HG03135 (cell line): ENCODE data around the gene TMEM60.
"Not testable (repeated sequence)": the region's sequence is repeated elsewhere in the genome, so short reads cannot be mapped to it uniquely, and the experiment has no call there.

ENCODE experiments used
- ATAC-seq: cut with Tn5 transposase; IDR thresholded peaks from one replicate; pipeline ENCODE4 v1.9.1; 2021; ENCODE audit warnings: mild to moderate bottlenecking, moderate library complexity; ENCODE audit not compliant: unreplicated experiment

Gene TMEM60

GRCh38 chr7:77812290-77812685, 14.1 kb upstream of the TMEM60 start:
- no peak for ATAC-seq

GRCh38 chr7:77811516-77812289, 13.5 kb upstream of the TMEM60 start:
- no peak for ATAC-seq

DNA sequence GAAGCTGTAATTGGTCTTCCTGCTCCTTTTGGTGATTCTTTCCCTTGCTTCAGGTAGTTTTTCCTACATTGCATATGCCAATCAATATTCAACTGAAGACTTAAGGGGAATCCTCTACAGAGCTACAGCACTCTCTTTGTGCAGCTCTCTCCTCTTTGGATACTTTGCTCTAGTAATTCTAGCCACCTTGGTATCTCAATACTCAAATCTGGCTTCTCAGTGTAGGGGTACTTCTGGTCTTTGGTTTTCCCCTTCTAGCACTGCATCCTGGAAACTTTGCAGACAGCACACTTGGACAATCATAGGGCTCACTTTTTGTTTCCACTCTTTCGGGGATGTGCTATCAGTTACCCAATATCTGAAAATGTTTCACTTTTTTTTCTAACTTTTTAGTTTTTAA, 10.3 kb upstream of the TMEM60 start:
- ATAC-seq = no peak

DNA sequence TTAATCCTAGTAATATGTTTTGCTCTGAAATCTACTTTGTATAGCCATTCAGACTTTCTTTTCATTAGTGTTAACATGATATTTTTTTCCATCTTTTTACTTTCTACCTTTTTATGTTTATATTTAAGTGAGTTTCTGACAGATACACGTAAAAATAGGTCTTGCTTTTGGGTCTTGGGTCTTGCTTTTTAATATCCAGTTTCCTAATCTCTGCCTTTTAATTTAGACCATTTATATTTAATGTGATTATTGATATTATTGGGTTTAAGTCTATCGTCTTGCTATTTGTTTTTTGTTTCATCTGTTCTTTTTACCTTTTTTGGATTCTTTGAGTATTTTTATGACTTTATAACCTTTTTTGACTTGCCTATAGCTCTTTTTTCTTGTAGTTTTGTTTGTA, 8.2 kb upstream of the TMEM60 start:
- ATAC-seq = no peak

DNA sequence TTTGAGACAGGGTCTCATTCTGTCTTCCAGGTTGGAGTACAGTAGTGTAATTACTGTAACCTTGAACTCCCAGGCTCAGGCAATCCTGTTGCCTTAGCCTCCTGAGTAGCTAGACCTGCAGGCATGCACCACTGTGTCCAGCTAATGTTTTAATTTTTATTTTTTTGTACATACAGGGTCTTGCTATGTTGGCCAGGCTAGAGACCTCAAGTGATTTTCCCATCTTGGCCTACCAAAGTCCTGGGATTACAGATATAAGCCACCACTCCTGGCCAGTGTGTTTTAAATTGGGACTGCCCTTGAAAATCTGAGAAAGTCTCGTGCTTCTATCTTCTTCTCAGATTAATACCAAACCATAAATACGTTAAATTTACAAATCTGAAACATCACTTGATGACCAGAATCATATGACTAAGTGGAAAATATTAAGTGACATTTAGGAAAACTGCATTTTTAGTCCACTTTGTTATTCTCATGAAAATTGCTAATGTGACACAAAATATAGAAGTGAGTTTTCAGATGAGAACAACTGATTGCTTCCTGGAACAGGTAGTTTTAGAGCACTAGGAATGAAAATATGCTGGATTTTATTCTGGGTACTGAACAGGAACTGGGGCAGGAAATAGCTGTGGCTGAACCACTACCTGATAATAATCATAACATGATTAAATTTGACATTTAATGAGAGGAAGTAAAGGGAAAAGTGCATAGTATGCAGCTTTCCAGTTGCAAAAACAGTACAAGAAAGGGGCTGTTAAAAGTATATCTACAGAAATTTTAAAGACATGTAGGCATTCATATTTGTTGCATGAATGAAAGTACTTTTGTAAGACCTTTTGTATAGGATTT, 4.5 kb upstream of the TMEM60 start:
- no peak for ATAC-seq

DNA sequence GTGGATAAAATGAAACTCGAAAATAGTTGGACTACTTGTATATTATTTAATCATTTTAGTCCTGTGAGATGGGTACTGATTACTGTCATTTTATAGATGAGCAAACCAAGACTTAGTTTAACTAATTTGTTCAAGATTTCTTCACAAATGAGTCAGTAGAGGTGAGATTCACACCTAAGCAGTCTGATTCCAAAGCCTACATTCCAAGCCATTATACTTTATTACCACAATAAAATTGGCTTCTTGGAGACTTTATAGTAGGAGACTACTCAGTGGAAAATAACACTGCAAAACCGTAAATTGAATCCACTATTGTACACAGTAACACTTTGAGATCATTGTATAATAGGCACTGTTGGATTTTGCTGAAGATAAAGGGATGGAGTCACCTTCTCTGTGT, 2.5 kb upstream of the TMEM60 start:
- ATAC-seq = no peak

DNA sequence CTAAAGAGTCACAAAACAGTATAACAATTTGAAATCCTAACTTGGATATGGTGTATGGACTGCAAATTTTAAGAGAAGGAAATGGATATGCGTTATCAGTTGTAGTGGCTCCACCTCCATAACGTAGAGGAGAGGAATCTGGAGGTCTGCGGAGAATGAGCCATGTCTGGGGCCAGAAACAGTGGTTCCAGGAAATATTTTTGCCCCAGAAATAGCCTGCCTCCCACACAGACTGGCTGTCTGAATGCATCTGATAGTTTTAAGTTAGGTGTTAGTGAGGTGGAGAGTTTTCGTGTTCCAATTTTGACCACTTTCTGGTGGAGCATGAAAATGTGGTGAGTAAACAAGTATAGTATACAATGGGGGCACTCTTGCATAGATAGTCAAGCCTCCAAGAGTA, 1.9 kb upstream of the TMEM60 start:
- ATAC-seq = no peak

DNA sequence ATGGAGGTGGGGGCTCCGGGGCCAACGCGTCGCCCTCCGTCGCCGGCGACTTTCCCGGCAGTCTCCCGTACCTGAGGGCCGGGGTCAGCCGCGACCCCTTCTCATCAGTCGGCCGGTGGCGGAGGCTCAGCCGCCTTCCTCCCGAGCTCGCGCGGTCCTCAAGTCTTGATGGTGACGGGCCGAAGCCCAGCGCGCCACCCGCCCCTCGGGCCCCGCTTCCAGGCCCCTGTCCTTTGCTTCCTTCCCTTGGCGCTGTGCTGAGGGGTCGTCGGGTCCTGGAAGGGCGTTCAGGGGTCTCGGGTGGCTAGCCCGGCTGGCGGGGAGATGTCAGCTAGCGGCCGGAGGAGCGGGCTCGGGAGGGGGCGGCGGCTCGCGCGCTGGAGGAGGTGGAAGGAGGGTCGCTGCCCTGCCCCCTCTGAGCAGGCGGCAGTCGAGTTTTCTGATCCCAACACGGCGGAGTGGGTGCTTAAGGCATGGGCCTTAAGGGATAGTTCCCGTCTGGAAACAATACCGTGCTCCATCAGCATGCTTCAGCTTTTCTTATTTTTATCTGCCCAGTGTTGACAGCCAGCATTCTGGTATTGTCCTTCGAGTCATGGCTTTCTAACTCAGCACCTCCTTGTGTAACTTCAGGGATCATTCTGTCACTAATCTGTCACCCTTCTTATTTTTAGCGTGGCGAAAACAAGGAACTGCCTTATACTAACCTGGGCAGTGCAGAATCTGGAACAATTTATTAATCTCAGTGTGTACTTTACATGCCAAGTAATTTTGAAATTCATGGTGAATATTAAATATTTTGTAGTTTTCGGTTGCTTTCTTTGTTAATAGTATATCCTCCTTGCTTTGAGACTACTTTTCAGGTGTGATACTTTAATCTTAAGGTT, 1.1 kb upstream of the TMEM60 start:
- peak; percentile 12 for ATAC-seq

DNA sequence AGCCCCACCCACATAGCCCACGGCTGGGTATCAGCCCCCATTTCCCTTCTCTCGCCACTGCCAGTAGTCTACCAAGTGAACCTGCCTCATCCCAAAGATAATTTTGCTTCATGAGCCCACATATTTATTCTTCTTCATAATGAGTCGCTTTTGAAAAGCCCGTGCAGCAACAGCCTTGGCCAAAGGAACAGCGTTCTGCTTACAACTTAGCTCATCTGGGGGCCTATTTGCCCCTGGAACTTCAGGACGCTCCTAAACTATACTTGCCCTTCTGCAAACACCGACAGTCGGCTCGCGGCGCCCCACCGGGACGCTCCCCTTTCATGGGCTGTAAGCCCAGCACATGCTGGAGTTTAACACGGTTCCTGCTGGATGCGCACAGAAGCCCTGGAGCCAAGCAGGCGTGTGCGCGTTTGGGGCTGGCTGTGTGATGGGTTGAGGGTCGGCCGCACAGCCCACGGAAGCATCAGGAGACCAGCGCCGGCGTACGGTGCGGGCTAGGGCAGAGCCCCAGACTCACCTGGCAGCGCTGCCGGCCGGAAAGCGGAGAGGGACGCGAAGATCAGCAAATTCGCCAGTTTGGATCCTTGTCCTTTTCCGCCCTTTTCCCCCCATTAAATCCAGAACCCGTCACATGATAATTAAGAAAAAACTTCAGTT, 370 bp downstream of the TMEM60 start:
- ATAC-seq = peak; percentile 34

- ATAC-seq = no peak
These were observed 1.3 kb downstream of the TMEM60 start for GRCh38 chr7:77796960-77797359.

GRCh38 chr7:77796109-77796508, 2.1 kb downstream of the TMEM60 start:
- ATAC-seq = no peak

GRCh38 chr7:77794000-77794399, 4.2 kb downstream of the TMEM60 start:
- no peak for ATAC-seq

DNA sequence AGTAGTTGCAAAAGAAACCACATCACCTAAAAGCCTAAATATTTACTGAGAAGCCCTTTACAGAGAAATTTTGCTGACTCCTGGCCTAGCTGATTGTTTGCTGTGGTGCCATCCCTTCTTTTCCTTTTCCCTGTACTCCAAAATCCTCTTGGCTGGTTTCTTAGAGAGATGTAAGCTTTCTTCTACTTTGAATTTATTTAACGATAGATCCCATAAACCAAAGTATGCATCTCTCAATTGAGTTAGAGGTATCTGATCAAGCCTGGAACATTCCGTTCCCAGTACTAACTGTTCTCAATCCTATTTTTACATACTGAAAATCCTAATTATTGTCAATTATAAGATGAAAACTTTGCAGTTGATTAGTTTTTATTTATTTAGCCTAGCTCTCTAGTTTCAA, 6.3 kb downstream of the TMEM60 start:
- ATAC-seq = no peak

DNA sequence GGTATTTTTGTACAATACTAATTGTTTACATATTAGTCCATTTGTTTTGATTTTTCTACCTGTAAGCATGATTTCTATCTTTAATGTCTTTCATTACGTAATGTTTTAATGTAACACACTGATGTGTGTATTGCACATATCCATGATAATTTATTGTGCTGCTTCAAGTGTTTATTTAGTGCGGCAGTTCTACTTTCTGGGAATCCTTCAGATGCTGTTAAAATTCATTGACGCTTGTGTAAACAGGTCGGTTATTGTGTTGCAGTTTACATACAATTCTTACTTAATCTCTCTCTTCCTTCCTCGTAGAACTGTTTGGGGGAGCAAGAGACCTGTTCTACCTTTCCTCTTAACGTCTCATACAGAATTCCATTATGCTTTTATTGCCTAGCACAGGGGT, 6.9 kb downstream of the TMEM60 start:
- no peak for ATAC-seq

DNA sequence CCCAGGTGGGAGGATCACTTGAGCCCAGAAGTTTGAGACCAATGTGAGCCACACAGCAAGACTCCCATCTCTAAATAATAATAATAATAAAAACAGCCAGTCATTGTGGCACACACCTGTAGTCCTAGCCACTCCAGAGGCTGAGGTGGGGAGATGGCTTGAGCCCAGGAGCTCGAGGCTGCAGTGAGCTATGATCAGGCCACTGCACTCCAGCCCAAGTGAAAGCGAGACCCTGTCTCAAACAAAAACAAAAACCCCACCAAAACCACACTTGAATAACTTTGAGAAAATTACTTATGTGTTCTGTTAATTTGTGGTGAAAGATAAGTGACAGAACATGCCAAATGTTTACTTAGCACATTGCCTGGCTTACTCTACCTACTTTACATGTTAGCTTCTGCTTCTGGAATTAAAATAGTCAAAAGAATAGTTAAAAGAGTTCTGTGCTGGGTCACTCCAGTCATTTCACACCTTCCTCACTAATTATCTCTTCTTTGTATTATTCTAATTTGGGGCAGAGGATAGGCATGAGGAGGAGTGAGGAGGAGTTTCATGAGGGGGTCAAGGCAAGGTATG, 9.8 kb downstream of the TMEM60 start:
- no peak for ATAC-seq

DNA sequence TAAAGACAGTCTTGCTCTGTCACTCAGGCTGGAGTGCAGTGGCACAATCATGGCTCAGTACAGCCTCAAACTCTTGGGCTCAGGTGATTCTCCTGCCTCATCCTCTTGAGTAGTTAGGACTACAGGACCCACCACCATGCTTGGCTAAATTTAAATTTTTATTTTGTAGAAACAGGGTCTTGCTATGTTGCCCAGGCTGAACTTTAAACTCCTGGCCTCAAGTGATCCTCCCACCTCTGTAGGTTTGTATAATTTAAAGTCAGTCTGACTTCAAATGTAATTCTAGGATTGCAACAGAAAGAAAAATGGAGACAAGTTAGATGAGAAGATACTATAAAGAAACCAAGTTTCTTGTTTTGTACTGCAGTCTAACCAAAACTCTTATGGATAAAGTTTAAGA, 11.5 kb downstream of the TMEM60 start:
- ATAC-seq = no peak

GRCh38 chr7:77786018-77786417, 12.2 kb downstream of the TMEM60 start:
- no peak for ATAC-seq

DNA sequence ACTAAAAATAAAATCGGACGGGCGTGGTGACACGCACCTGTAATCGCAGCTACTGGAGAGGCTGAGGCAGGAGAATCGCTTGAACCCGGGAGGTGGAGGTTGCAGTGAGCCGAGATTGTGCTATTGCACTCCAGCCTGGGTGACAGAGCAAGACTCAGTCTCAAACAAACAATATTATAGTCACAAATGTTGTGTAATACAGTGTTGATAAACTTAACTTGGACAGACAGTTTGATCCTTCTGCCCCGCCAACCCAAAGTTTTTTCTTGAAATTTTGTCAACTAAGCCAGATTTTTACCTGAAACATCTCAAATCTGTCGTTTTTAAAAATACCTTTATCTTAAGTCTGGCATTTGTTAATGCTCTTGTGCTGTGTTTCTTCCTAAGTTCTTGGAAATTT, 13.8 kb downstream of the TMEM60 start:
- ATAC-seq = not testable (repeated sequence)

DNA sequence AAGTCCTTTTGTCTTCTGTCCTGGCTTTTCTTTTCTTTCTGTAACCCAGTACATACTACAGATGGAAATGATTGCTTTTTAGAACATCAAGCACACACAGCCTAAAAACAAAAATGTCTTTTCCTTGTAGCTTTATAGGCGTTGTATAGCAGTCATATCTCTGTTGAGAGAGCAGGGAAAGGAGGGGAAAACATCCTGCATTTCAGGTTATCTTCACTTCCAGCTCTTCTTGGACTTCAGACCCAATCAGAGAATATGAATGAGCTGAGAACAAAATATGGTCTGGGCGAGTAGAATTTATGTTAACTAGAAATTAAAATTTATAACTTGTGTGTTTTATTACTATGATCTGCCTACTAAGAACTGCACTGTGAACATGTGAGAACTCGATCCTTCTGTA, 14.7 kb downstream of the TMEM60 start:
- ATAC-seq = no peak

- no peak for ATAC-seq
These were observed 15.1 kb downstream of the TMEM60 start for GRCh38 chr7:77783111-77783510.
